IMR-90 (cell line): Measurements from ENCODE around the gene IL17C. TPM values are rescaled to one million over a fixed set of nuclear protein-coding genes. Genes with fewer than 3 reads are reported as not detected.

ENCODE experiments used
- ATAC-seq: fragments of 200-7000 bp; cut with Tn5 transposase; 2 replicates; pipeline ENCODE4 v1.9.1; 2020; ENCODE audit warnings: low read depth, mild to moderate bottlenecking, moderate library complexity
- BruUV-seq: library from RNA; stranded (reverse); fragments of 400-500 nt; replicated peaks from 2 replicates; lab custom pipeline; 2021; lab: Mats Ljungman, UMichigan
- CTCF ChIA-PET: fragments of 300-600 bp; formaldehyde crosslinking; extraction: SDS; loops from one replicate; lab custom pipeline; 2021; ENCODE audit warnings: antibody characterized with exemption; lab: Yijun Ruan, JAX
- POLR2A ChIA-PET: fragments of 300-600 bp; sonication (Branson Sonifier 250); formaldehyde crosslinking; loops from one replicate; lab custom pipeline; 2022; ENCODE audit warnings: antibody characterized with exemption; ENCODE audit not compliant: unreplicated experiment; lab: Charles Lee
- DNase-seq: peaks from one replicate; pipeline ENCODE4 v3.0.0; 2013
- H2AFZ ChIP-seq: replicated peaks from 2 replicates; pipeline ENCODE3; 2013; ENCODE audit warnings: low read length, mild to moderate bottlenecking; ENCODE audit not compliant: poor library complexity
- H2AK5ac ChIP-seq: 2 replicates; pipeline ENCODE4 v1.6.1; 2013; ENCODE audit warnings: low read depth, low read length, inconsistent platforms
- H2AK9ac ChIP-seq: replicated peaks from 2 replicates; pipeline ENCODE3; 2013; ENCODE audit warnings: mild to moderate bottlenecking, low read depth, low read length, moderate library complexity; ENCODE audit not compliant: poor library complexity
- H2BK120ac ChIP-seq: 2 replicates; pipeline ENCODE4 v1.6.1; 2013; ENCODE audit warnings: low read depth, low read length, inconsistent platforms
- H2BK15ac ChIP-seq: 3 replicates; pipeline ENCODE4 v1.6.1; 2013; ENCODE audit warnings: low read depth, low read length, inconsistent platforms
- H2BK20ac ChIP-seq: 2 replicates; pipeline ENCODE4 v1.6.1; 2013; ENCODE audit warnings: low read depth, mild to moderate bottlenecking, inconsistent platforms, low read length, moderate library complexity
- H2BK5ac ChIP-seq: 2 replicates; pipeline ENCODE4 v1.6.1; 2013; ENCODE audit warnings: mild to moderate bottlenecking, low read depth, low read length, inconsistent platforms; ENCODE audit not compliant: poor library complexity, severe bottlenecking
- H3K14ac ChIP-seq: replicated peaks from 2 replicates; pipeline ENCODE4 v1.6.1; 2013; ENCODE audit warnings: low read depth, low read length, inconsistent platforms
- H3K18ac ChIP-seq: 2 replicates; pipeline ENCODE4 v1.6.1; 2013; ENCODE audit warnings: low read depth, low read length, control low read depth
- H3K23ac ChIP-seq: 2 replicates; pipeline ENCODE4 v1.6.1; 2013; ENCODE audit warnings: low read depth, low read length, inconsistent platforms
- H3K27ac ChIP-seq: 2 replicates; pipeline ENCODE4 v1.5.1; 2013; ENCODE audit warnings: mild to moderate bottlenecking, control low read depth, low read length; ENCODE audit not compliant: insufficient read depth
- H3K27me3 ChIP-seq: 2 replicates; pipeline ENCODE4 v1.6.1; 2013; ENCODE audit warnings: low read length; ENCODE audit not compliant: control insufficient read depth, insufficient read depth
- H3K36me3 ChIP-seq: 2 replicates; pipeline ENCODE4 v1.6.1; 2013; ENCODE audit warnings: low read length, mixed read lengths; ENCODE audit not compliant: control insufficient read depth, insufficient read depth
- H3K4ac ChIP-seq: 2 replicates; pipeline ENCODE4 v1.6.1; 2013; ENCODE audit warnings: low read depth, low read length, inconsistent platforms
- H3K4me1 ChIP-seq: 2 replicates; pipeline ENCODE4 v1.6.1; 2013; ENCODE audit warnings: low read length, mixed read lengths; ENCODE audit not compliant: control insufficient read depth, insufficient read depth
- H3K4me2 ChIP-seq: 2 replicates; pipeline ENCODE4 v1.6.1; 2013; ENCODE audit warnings: low read depth, mild to moderate bottlenecking, control low read depth, low read length, moderate library complexity
- H3K4me3 ChIP-seq: 2 replicates; pipeline ENCODE4 v1.5.1; 2013; ENCODE audit warnings: low read depth, mild to moderate bottlenecking, control low read depth, low read length, moderate library complexity; ENCODE audit not compliant: insufficient read depth
- H3K56ac ChIP-seq: 2 replicates; pipeline ENCODE4 v1.6.1; 2013; ENCODE audit warnings: low read length, inconsistent platforms; ENCODE audit not compliant: insufficient read depth; ENCODE audit errors: extremely low read depth
- H3K79me1 ChIP-seq, 2 experiments: 2 replicates each; pipeline ENCODE4 v1.6.1; 2013; ENCODE audit warnings: low read length in 2 of 2, inconsistent platforms in 1 of 2, low read depth in 1 of 2
- H3K9ac ChIP-seq: 2 replicates; pipeline ENCODE4 v1.6.1; 2013; ENCODE audit warnings: low read depth, low read length, control low read depth
- H3K9me1 ChIP-seq: 2 replicates; pipeline ENCODE4 v1.6.1; 2013; ENCODE audit warnings: low read length, inconsistent platforms; ENCODE audit not compliant: insufficient read depth
- H3K9me3 ChIP-seq: 2 replicates; pipeline ENCODE4 v1.6.1; 2013; ENCODE audit warnings: low read length; ENCODE audit not compliant: control insufficient read depth, insufficient read depth
- H4K20me1 ChIP-seq: 2 replicates; pipeline ENCODE4 v1.6.1; 2013; ENCODE audit warnings: low read length, inconsistent platforms; ENCODE audit not compliant: insufficient read depth
- H4K5ac ChIP-seq: 2 replicates; pipeline ENCODE4 v1.6.1; 2013; ENCODE audit warnings: mild to moderate bottlenecking, low read depth, low read length, control low read depth
- H4K8ac ChIP-seq, 2 experiments: 2 replicates each; pipeline ENCODE4 v1.6.1; 2013; ENCODE audit warnings: low read depth in 2 of 2, low read length in 2 of 2, control low read depth in 1 of 2, inconsistent platforms in 1 of 2
- H4K91ac ChIP-seq: 2 replicates; pipeline ENCODE4 v1.6.1; 2013; ENCODE audit warnings: low read depth, low read length, inconsistent platforms; ENCODE audit not compliant: insufficient read depth
- CHD1 ChIP-seq: IDR thresholded peaks from 2 replicates; pipeline ENCODE4 v1.6.1; 2012; ENCODE audit warnings: low read depth, low read length, improper control_type of control experiment
- MAFK ChIP-seq: IDR thresholded peaks from 2 replicates; pipeline ENCODE4 v1.6.1; 2012; ENCODE audit warnings: low read depth, low read length, improper control_type of control experiment
- NFE2L2 ChIP-seq: fragments of 150-350 bp; IDR thresholded peaks from 2 replicates; pipeline ENCODE4 v1.6.1; 2016; ENCODE audit warnings: low read depth, mild to moderate bottlenecking, low read length
- RAD21 ChIP-seq: IDR thresholded peaks from 2 replicates; pipeline ENCODE4 v1.6.1; 2012; ENCODE audit warnings: low read length, improper control_type of control experiment
- WGBS, 2 experiments: methylation state at CpG; one replicate each; pipeline versions ENCODE4 v1.1.5 to v1.1.7; 2013; ENCODE audit warnings: missing lambda C conversion rate in 2 of 2; ENCODE audit not compliant: insufficient read length in 1 of 2; ENCODE audit errors: extremely low coverage in 2 of 2; 5-methylcytosine and 5-hydroxymethylcytosine counted together
- dilution Hi-C: fragments of 300-500 bp; cut with HindIII; formaldehyde crosslinking; loops from one replicate; pipeline ENCODE4 v1.14.3; 2018; ENCODE audit warnings: low sequenced_read_pairs; ENCODE audit not compliant: unreplicated experiment
- in situ Hi-C: fragments of 300-500 bp; cut with MboI; formaldehyde crosslinking; loops from 3 replicates; pipeline ENCODE4 v1.14.3; 2019; ENCODE audit warnings: low sequenced_read_pairs, inconsistent platforms, mixed read lengths
- intact Hi-C: fragments of 100-400 bp; cut with micrococcal nuclease; formaldehyde crosslinking; loops from 2 replicates; pipeline ENCODE4 v1.10.0; 2022
- polyA plus RNA-seq, 3 experiments: library from polyadenylated mRNA; depleted of rRNA; stranded (reverse); fragments of >200 nt; gene quantifications; 2 replicates each; pipeline ENCODE4 v1.2.3, GENCODE V29; 2012; ENCODE audit warnings: low replicate concordance in 1 of 3
- total RNA-seq: library from RNA; depleted of rRNA; stranded (reverse); fragments of >200 nt; gene quantifications from 2 replicates; pipeline ENCODE4 v1.2.3, GENCODE V29; 2012
- TF ChIP-seq, protein P1 (sequence below): conservative IDR thresholded peaks from 2 replicates; pipeline ENCODE4 v1.5.1; 2012; ENCODE audit warnings: mild to moderate bottlenecking, low read depth, low read length, improper control_type of control experiment

Gene IL17C
- total and polyA plus RNA-seq, 2 of the 4 experiments (the other 2 are of a cell fraction): 0.09 TPM; not detected in 1

DNA sequence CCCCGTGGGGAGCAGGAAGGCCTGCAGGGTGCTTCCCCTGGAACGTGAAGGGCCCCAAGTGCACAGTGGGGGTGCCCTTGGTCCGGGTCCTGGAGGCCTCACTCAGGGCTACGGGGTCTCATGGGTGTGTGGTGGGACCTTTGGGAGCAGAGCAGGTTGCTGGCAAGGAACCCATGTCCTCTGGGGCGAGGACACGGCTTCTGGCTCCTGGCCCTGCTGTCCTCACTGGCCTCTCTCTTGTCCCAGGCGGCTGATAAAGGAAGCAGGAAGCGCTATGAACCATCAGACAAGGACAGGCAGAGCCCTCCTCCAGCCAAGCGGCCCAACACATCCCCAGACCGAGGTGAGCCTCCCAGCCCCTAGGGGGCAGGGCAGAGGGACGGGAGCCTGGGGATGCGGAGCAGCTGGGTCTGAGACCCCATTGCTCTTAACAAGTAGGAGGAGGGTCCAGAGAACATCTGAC lies 9.8 kb upstream of the IL17C start:
- Histone ChIP-seq H3K56ac (no peak overlapping the region), H3K4me2 (no peak overlapping the region), H2BK5ac (no peak overlapping the region), H2BK120ac (no peak overlapping the region), H2AFZ (no peak overlapping the region), H3K36me3 (peaks cover 74% of the 10 kb centered on the region), H3K79me1 (peaks cover 0 to 7% of the 10 kb centered on the region in 2 experiments; a peak in 2 of 4 replicates), H3K4me3 (no peak overlapping the region), H3K9me3 (no peaks in the 10 kb centered on the region), H3K9me1 (no peaks in the 10 kb centered on the region), H3K9ac (no peak overlapping the region), H4K5ac (no peak overlapping the region), H4K8ac (no peak overlapping the region), H2BK15ac (no peak overlapping the region), H2AK9ac (no peak overlapping the region), H3K27ac (no peak overlapping the region), H2AK5ac (no peak overlapping the region), H3K14ac (no peak overlapping the region), H3K23ac (no peak overlapping the region), H3K27me3 (no peaks in the 10 kb centered on the region), H4K20me1 (peaks cover 5% of the 10 kb centered on the region), H4K91ac (no peak overlapping the region), H3K4me1 (no peaks in the 10 kb centered on the region), H2BK20ac (no peak overlapping the region), H3K4ac (no peak overlapping the region), H3K18ac (no peak overlapping the region)
- DNase-seq (no peak), ATAC-seq (peak; percentile 48; the same call in 1 of the 2 replicates)
- WGBS, 2 experiments: 82% methylated on average over 4 of the region's 12 CpGs; no CpG with 5 or more reads in 1 of the 2 experiments
- intact Hi-C loops (no loop called here), in situ Hi-C loops (no loop called here), dilution Hi-C loops (no loop called here)
- POLR2A ChIA-PET: no interaction called here
- no TSS peak for BruUV-seq
- CTCF ChIA-PET: no interaction called here
- TF ChIP-seq CHD1: no peak
- TF ChIP-seq, protein P1, sequence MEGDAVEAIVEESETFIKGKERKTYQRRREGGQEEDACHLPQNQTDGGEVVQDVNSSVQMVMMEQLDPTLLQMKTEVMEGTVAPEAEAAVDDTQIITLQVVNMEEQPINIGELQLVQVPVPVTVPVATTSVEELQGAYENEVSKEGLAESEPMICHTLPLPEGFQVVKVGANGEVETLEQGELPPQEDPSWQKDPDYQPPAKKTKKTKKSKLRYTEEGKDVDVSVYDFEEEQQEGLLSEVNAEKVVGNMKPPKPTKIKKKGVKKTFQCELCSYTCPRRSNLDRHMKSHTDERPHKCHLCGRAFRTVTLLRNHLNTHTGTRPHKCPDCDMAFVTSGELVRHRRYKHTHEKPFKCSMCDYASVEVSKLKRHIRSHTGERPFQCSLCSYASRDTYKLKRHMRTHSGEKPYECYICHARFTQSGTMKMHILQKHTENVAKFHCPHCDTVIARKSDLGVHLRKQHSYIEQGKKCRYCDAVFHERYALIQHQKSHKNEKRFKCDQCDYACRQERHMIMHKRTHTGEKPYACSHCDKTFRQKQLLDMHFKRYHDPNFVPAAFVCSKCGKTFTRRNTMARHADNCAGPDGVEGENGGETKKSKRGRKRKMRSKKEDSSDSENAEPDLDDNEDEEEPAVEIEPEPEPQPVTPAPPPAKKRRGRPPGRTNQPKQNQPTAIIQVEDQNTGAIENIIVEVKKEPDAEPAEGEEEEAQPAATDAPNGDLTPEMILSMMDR: peak; percentile 33; the same call in 1 of the 2 replicates
- TF ChIP-seq MAFK: no peak
- TF ChIP-seq NFE2L2: no peak
- TF ChIP-seq RAD21: 0 out of 2 replicates have a peak, but pooled peaks have one; percentile 10
